Stimulated activated naive CD8-positive, alpha-beta T cell treated with anti-CD3 and anti-CD28 coated beads, Interleukin-15, Interleukin-2, amounts not matched to agents 100 ng/mL and 50 ng/mL, for 24 hours (primary cell): Measurements from ENCODE around the gene ADK.

Source experiments
- H3K27ac Mint-ChIP-seq: one replicate; pipeline ENCODE4 v1.8.0; 2021; ENCODE audit warnings: mild to moderate bottlenecking, mixed read lengths
- H3K27me3 Mint-ChIP-seq: one replicate; pipeline ENCODE4 v1.8.0; 2021; ENCODE audit warnings: mixed read lengths
- H3K36me3 Mint-ChIP-seq: one replicate; pipeline ENCODE4 v1.8.0; 2021; ENCODE audit warnings: low read depth, mixed read lengths
- H3K4me1 Mint-ChIP-seq: one replicate; pipeline ENCODE4 v1.8.0; 2021; ENCODE audit warnings: low read depth, mixed read lengths
- H3K4me3 Mint-ChIP-seq: one replicate; pipeline ENCODE4 v1.8.0; 2021; ENCODE audit warnings: mild to moderate bottlenecking, mixed read lengths
- H3K9me3 Mint-ChIP-seq: one replicate; pipeline ENCODE4 v1.8.0; 2021; ENCODE audit warnings: mixed read lengths

Gene ADK

GRCh38 chr10:74384615-74385183 lies 233.7 kb downstream of the ADK start:
- no peak overlapping the region for H3K27ac Mint-ChIP-seq
- peaks cover 16% of the 10 kb centered on the region for H3K36me3 Mint-ChIP-seq
- H3K4me1 Mint-ChIP-seq, result peaks cover 45% of the 10 kb centered on the region
- no peaks in the 10 kb centered on the region for H3K27me3 Mint-ChIP-seq
- no peaks in the 10 kb centered on the region for H3K9me3 Mint-ChIP-seq
- H3K4me3 Mint-ChIP-seq, result no peak overlapping the region

DNA sequence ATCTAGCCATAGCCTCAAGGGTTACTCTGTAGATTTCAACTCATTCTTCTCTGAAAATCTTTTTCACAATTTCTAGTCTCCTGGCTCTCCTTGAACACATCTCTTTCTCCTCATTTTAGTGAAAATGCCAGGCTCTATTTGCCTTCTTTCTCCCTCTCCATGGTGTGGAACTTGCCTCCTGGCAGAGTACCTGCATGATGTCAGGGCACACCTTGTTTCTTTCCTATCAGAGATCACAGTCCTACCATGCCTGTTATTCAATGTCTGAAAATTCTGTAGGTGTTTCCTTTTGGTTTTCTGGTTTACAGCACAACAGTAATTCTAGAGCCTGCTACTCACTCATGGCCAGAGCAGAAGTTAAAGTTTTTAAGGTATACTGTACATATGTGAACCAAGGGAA lies 237.8 kb downstream of the ADK start:
- no peak overlapping the region for H3K4me3 Mint-ChIP-seq
- H3K4me1 Mint-ChIP-seq, result peaks cover 19% of the 10 kb centered on the region
- H3K9me3 Mint-ChIP-seq, result no peaks in the 10 kb centered on the region
- H3K27me3 Mint-ChIP-seq, result no peaks in the 10 kb centered on the region
- H3K36me3 Mint-ChIP-seq, result peaks cover 30% of the 10 kb centered on the region
- H3K27ac Mint-ChIP-seq, result no peak overlapping the region

DNA sequence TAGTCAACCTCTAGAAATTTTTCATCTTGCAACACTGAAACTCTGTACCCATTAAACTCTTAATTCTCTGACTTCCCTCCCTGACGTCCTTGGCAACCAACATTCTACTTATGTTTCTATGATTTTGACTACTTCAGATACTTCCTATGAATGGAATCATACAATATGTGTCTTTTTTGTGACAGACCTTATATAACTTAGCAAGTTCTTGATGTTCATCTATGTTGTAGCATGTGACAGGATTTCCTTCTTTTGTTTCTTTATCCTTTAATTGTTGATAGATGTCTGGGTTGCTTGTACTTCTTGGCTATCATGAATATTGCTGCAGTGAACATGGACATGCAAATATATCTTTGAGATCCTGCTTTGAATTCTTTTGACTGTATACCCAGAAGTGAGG lies 240.8 kb downstream of the ADK start:
- no peak overlapping the region for H3K27ac Mint-ChIP-seq
- H3K4me3 Mint-ChIP-seq, result no peak overlapping the region
- no peaks in the 10 kb centered on the region for H3K27me3 Mint-ChIP-seq
- H3K9me3 Mint-ChIP-seq, result no peaks in the 10 kb centered on the region
- H3K36me3 Mint-ChIP-seq, result peaks cover 47% of the 10 kb centered on the region
- H3K4me1 Mint-ChIP-seq, result peaks cover 15% of the 10 kb centered on the region

DNA sequence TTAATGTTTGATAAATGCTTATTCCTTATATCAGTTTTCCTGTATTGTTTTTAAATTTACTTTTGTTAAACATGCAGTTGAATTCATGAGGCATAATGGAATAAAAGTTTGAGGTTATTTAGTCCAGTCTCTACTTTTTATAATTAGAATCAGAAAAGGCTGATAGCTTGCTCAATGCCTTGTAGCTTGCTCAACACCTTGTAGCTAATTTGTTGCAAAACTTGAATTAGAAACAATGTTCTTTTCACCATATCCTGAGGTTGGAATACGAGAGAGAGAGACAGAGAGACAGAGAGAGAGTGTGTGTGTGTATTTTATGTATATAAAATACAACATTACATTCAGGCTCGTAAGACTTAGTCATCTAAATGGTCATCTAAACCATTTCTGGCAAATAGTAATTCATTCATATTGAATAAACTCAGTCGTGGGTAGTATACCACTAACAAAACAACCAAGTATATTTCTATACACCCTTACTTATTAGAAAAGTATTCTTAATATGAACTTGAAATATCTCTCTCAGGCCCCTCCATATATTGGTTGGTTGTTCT lies 243.5 kb downstream of the ADK start:
- H3K36me3 Mint-ChIP-seq, result peaks cover 50% of the 10 kb centered on the region
- no peaks in the 10 kb centered on the region for H3K27me3 Mint-ChIP-seq
- no peaks in the 10 kb centered on the region for H3K9me3 Mint-ChIP-seq
- H3K4me1 Mint-ChIP-seq, result peaks cover 10% of the 10 kb centered on the region
- no peak overlapping the region for H3K4me3 Mint-ChIP-seq
- no peak overlapping the region for H3K27ac Mint-ChIP-seq

DNA sequence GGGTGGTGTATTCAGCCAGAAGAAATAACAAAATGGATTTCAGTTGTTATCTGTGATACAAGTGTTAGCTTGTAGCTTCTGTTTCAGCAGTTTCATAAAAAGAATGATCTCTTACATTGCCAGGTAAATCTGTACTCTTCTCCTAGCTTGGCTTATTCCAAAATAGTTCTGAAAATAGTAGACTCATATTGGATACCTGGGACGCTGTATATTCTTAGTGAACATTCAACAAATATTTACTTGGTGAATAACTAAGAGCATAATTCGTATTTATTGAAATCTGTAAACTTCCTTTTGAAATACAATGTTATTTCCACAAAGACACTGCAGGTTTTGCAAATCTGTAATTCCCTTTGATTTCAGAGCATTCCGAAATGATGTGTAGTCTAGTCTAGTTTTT lies 249.2 kb downstream of the ADK start:
- Mint-ChIP-seq H3K9me3 (no peaks in the 10 kb centered on the region), H3K27ac (no peak overlapping the region), H3K27me3 (no peaks in the 10 kb centered on the region), H3K36me3 (peaks cover 56% of the 10 kb centered on the region), H3K4me1 (no peaks in the 10 kb centered on the region), H3K4me3 (no peak overlapping the region)

DNA sequence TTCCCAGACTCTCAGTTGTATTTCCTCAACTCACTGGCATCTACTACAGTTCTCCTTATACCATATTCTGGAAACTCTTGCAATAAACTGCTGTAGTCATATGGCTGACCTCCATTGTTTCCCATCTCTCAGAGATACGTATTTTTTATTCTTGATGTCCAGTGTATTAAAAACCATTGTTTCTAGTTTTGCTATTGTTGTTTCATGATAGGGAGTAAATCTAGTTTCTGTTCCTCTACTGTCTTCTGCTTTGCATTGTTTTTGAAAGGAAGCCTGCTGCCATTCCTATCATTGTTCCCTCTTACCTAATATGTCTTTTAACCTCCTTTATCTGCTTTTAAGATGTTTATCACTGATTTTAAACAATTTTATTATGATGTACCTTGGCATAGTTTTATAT lies 255.0 kb downstream of the ADK start:
- H3K9me3 Mint-ChIP-seq, result no peaks in the 10 kb centered on the region
- H3K27ac Mint-ChIP-seq, result no peak overlapping the region
- H3K36me3 Mint-ChIP-seq, result peaks cover 55% of the 10 kb centered on the region
- H3K27me3 Mint-ChIP-seq, result no peaks in the 10 kb centered on the region
- peaks cover 17% of the 10 kb centered on the region for H3K4me1 Mint-ChIP-seq
- H3K4me3 Mint-ChIP-seq, result no peak overlapping the region

DNA sequence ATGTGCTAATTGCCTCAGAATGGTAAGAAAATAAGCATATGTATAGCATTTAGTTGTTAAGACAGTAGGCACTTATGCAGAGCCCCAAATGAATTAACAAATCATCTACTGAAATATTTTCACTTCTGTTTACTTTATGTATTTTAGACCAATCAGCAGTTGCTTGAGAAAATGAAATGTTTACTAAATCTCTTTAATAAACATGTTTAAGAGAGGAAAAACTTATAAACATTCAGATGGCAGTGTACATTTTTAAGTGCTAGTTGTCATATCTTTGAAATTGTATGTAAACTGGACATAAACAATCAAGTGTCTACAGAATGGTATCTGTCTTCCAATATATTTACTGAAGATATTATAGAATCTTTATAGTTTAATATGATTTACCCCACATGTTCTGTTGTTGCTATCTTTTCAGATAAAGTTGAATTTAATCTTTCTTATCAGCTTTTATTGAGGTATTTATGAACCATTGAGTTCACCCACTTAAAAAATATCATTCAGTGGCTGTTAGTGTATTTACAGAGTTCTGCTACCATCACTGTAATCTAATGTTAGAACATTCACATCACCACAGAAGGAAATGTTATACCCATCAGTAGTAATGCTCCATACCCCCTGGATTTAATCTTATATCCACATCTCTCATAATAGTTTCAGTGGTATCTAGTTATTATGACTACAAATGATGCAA lies 264.3 kb downstream of the ADK start:
- Mint-ChIP-seq H3K27me3 (no peaks in the 10 kb centered on the region), H3K27ac (no peak overlapping the region), H3K4me3 (no peak overlapping the region)

DNA sequence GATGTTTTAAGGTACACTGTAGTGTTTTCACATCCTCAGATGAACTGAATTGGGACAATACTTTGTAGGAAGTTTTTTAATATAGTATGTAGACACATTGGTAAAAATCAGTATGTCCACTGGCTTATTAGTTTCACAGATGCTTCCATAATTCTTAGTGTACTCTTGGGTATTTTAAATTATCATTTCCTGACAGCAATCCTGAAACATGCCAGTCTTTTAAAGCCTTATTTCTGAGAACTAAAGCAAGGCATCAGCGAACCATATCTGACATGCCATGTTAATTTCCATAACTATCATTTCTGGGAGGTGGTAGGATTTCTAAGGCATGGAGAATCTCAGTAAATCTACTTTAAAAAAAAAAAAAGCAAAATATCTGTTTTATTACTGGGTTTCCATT lies 266.4 kb downstream of the ADK start:
- H3K36me3 Mint-ChIP-seq, result peaks cover 30% of the 10 kb centered on the region
- no peaks in the 10 kb centered on the region for H3K9me3 Mint-ChIP-seq
- no peaks in the 10 kb centered on the region for H3K27me3 Mint-ChIP-seq
- no peak overlapping the region for H3K4me3 Mint-ChIP-seq
- peaks cover 6% of the 10 kb centered on the region for H3K4me1 Mint-ChIP-seq
- no peak overlapping the region for H3K27ac Mint-ChIP-seq

More for the DNA sequence above, 264.3 kb downstream of the ADK start:
- Mint-ChIP-seq H3K9me3 (peaks cover 5% of the 10 kb centered on the region), H3K36me3 (peaks cover 29% of the 10 kb centered on the region), H3K4me1 (peaks cover 6% of the 10 kb centered on the region)

DNA sequence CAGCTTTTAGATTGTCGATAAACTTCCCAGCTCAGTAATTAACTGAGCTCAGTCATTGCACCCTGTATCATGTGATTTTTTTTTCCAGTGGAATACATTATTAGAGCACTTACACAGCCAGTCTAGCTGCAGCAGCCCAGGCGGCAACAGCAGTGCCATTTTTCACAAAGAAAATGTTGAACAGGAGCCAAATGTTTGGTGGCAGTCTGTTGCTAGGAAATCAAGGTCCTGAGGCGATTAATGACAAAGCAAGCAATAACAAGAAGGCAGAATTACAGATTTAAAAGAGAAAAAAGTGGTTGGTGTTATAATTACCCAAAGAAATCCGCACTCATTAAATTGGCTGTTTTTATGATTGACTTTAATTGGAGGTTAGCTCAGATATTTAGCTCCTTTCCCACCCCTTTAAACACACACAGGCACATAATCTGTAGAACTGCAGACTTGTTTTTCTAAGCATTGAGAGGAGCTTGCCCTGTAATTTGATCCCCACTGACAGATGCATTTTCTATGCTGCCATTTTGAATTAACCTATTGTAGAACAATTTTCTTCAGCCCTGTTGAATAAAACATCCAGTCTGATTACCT lies 267.4 kb downstream of the ADK start:
- H3K36me3 Mint-ChIP-seq, result peaks cover 30% of the 10 kb centered on the region
- H3K4me3 Mint-ChIP-seq, result no peak overlapping the region
- no peak overlapping the region for H3K27ac Mint-ChIP-seq
- peaks cover 6% of the 10 kb centered on the region for H3K4me1 Mint-ChIP-seq
- no peaks in the 10 kb centered on the region for H3K27me3 Mint-ChIP-seq
- no peaks in the 10 kb centered on the region for H3K9me3 Mint-ChIP-seq

DNA sequence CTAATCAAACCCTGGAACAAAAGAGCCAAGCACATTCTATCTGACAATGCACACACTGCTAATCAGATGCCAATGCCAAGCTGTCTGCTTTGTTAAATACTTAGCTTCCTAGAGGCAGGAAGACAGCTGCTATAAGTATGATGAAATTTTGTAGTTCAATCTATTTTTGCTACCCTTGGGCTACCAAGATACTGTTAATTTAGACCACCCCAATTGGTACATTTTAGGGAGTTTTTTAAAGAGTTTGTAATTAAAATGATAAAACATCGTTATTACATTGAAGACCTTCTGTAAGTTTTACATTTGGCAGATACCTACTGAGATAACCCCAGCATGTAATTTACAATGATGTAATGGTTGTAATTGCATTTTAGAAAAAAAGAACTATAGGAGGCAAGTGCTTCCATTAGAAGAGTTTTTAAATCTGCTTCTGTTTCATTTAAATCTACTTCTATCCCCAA lies 268.5 kb downstream of the ADK start:
- Mint-ChIP-seq H3K4me3 (no peak overlapping the region), H3K9me3 (no peaks in the 10 kb centered on the region), H3K27ac (no peak overlapping the region), H3K36me3 (peaks cover 33% of the 10 kb centered on the region), H3K4me1 (peaks cover 6% of the 10 kb centered on the region), H3K27me3 (no peaks in the 10 kb centered on the region)

DNA sequence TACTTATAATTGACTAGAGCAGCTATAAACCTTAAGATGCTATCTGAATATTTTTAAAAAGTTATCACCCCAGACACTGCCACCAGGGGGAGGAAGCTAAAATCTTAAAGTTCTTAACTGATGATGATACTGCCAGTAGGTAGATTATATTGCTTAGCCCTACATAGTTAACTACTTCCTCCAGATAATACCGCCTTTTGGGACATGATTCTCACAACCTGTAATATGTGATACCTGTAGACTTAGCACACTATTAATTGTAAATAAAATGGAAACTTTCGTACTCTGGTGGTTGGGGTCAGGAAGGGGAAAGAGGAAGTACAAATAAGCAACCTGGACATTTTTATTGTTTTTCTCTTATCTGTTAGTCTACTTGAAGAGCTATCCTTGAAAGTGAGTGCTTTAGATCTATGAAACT lies 268.9 kb downstream of the ADK start:
- Mint-ChIP-seq H3K4me3 (no peak overlapping the region), H3K4me1 (peaks cover 6% of the 10 kb centered on the region), H3K36me3 (peaks cover 37% of the 10 kb centered on the region), H3K9me3 (no peaks in the 10 kb centered on the region), H3K27ac (no peak overlapping the region), H3K27me3 (no peaks in the 10 kb centered on the region)

- Mint-ChIP-seq H3K4me3 (no peak overlapping the region), H3K27me3 (no peaks in the 10 kb centered on the region), H3K9me3 (no peaks in the 10 kb centered on the region), H3K27ac (no peak overlapping the region), H3K4me1 (peaks cover 6% of the 10 kb centered on the region), H3K36me3 (peaks cover 64% of the 10 kb centered on the region)
These were observed 273.5 kb downstream of the ADK start for GRCh38 chr10:74424565-74424964.

- Mint-ChIP-seq H3K27me3 (no peaks in the 10 kb centered on the region), H3K4me3 (no peak overlapping the region), H3K36me3 (peaks cover 69% of the 10 kb centered on the region), H3K27ac (no peak overlapping the region), H3K9me3 (no peaks in the 10 kb centered on the region), H3K4me1 (no peaks in the 10 kb centered on the region)
These were observed 274.5 kb downstream of the ADK start for GRCh38 chr10:74425456-74426001.

- H3K27me3 Mint-ChIP-seq, result no peaks in the 10 kb centered on the region
- no peaks in the 10 kb centered on the region for H3K4me1 Mint-ChIP-seq
- no peak overlapping the region for H3K4me3 Mint-ChIP-seq
- H3K9me3 Mint-ChIP-seq, result no peaks in the 10 kb centered on the region
- H3K27ac Mint-ChIP-seq, result no peak overlapping the region
- peaks cover 59% of the 10 kb centered on the region for H3K36me3 Mint-ChIP-seq
These were observed 280.8 kb downstream of the ADK start for GRCh38 chr10:74431816-74432215.
